ENCODE results near the gene SBF1. TPM values are rescaled to one million over a fixed set of nuclear protein-coding genes. Genes with fewer than 3 reads are reported as not detected.

The SBF1 gene
- total and polyA plus RNA-seq, 4 donors: 30.1 to 76.9 (median 34.2) TPM

- WGBS, 2 donors: 89 to 92% methylated on average over 24 of the region's 24 CpGs
- no peak overlapping the region for H3K9ac ChIP-seq (ENCODE audit: insufficient read depth in 1 of 2, low read length in 2 of 2)
- H3K4me3 ChIP-seq: no peak overlapping the region
- no peak for ATAC-seq (ENCODE audit: insufficient read depth, low FRiP score)
- H3K27me3 ChIP-seq (ENCODE audit: control insufficient read depth in 3 of 3, insufficient read depth in 3 of 3, low read length in 2 of 3): no peaks in the 10 kb centered on the region
- peaks cover 15 to 57% (median 23%) of the 10 kb centered on the region in 4 donors for H3K36me3 ChIP-seq (ENCODE audit: control insufficient read depth in 4 of 4, insufficient read depth in 4 of 4, low read length in 4 of 4)
- TF ChIP-seq CTCF (IDR thresholded peaks at IDR 0.05; ENCODE audit: control extremely low read depth, extremely low read depth): no peak
- H3K27ac ChIP-seq (ENCODE audit: low read depth in 1 of 2, low read length in 1 of 2): no peak overlapping the region
- no peak for DNase-seq
- H3K9me3 ChIP-seq (ENCODE audit: control insufficient read depth in 4 of 4, insufficient read depth in 3 of 4, low read length in 3 of 4): no peaks in the 10 kb centered on the region
- H3K4me1 ChIP-seq (ENCODE audit: control insufficient read depth in 5 of 5, insufficient read depth in 5 of 5, low read length in 5 of 5): peaks cover 0 to 25% (median 0%) of the 10 kb centered on the region in 5 donors
These were observed 7.5 kb downstream of the SBF1 start for GRCh38 chr22:50467341-50467740.

- peak in 2 of 3 donors; percentile 67 to 69 for DNase-seq
- peaks cover 21 to 76% (median 30%) of the 10 kb centered on the region in 4 donors for H3K36me3 ChIP-seq (ENCODE audit: control insufficient read depth in 4 of 4, insufficient read depth in 4 of 4, low read length in 4 of 4)
- no peak for TF ChIP-seq CTCF (IDR thresholded peaks at IDR 0.05; ENCODE audit: control extremely low read depth, extremely low read depth)
- no peak for ATAC-seq (ENCODE audit: insufficient read depth, low FRiP score)
- H3K4me1 ChIP-seq (ENCODE audit: control insufficient read depth in 5 of 5, insufficient read depth in 5 of 5, low read length in 5 of 5): peaks cover 0 to 11% (median 3%) of the 10 kb centered on the region in 5 donors
- no peak overlapping the region for H3K9ac ChIP-seq (ENCODE audit: insufficient read depth in 1 of 2, low read length in 2 of 2)
- no peak overlapping the region for H3K4me3 ChIP-seq
- no peaks in the 10 kb centered on the region for H3K9me3 ChIP-seq (ENCODE audit: control insufficient read depth in 4 of 4, insufficient read depth in 3 of 4, low read length in 3 of 4)
- no peaks in the 10 kb centered on the region for H3K27me3 ChIP-seq (ENCODE audit: control insufficient read depth in 3 of 3, insufficient read depth in 3 of 3, low read length in 2 of 3)
- WGBS, 2 donors: 93 to 95% methylated on average over 30 of the region's 30 CpGs
- no peak overlapping the region for H3K27ac ChIP-seq (ENCODE audit: low read depth in 1 of 2, low read length in 1 of 2)
These were observed 9.5 kb downstream of the SBF1 start for GRCh38 chr22:50465066-50465930.

- no peak overlapping the region for H3K27ac ChIP-seq (ENCODE audit: low read depth in 1 of 2, low read length in 1 of 2)
- no peak for TF ChIP-seq CTCF (IDR thresholded peaks at IDR 0.05; ENCODE audit: control extremely low read depth, extremely low read depth)
- H3K4me1 ChIP-seq (ENCODE audit: control insufficient read depth in 5 of 5, insufficient read depth in 5 of 5, low read length in 5 of 5): peaks cover 0 to 8% (median 0%) of the 10 kb centered on the region in 5 donors
- H3K27me3 ChIP-seq (ENCODE audit: control insufficient read depth in 3 of 3, insufficient read depth in 3 of 3, low read length in 2 of 3): no peaks in the 10 kb centered on the region
- no peak overlapping the region for H3K9ac ChIP-seq (ENCODE audit: insufficient read depth in 1 of 2, low read length in 2 of 2)
- H3K4me3 ChIP-seq: no peak overlapping the region
- ATAC-seq (ENCODE audit: insufficient read depth, low FRiP score) (no peak), DNase-seq (no peak)
- peaks cover 22 to 85% (median 35%) of the 10 kb centered on the region in 4 donors for H3K36me3 ChIP-seq (ENCODE audit: control insufficient read depth in 4 of 4, insufficient read depth in 4 of 4, low read length in 4 of 4)
- 93 to 95% methylated on average over 24 of the region's 24 CpGs for WGBS, 2 donors
- H3K9me3 ChIP-seq (ENCODE audit: control insufficient read depth in 4 of 4, insufficient read depth in 3 of 4, low read length in 3 of 4): no peaks in the 10 kb centered on the region
These were observed 10.4 kb downstream of the SBF1 start for GRCh38 chr22:50464451-50464850.
